Measurements from ENCODE around the gene FOLR1.

DNA sequence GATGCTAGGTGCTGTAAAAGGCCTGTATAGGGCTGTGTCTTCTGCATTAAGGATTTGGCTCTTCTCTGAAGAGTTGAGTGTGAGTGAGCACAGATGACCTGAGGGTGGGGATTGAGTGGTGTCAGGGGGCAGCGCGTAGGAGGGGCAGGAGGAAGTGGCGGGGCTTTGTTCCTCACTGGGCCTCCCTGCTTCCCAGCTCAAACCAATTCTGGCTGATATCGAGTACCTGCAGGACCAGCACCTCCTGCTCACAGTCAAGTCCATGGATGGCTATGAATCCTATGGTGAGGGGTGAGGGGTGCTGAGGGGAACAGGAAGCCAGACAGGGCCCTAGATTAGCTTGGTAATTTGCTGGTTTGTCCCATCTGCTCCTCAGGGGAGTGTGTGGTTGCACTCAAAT is 43.0 kb downstream of the FOLR1 start:
- no peak for TF ChIP-seq EZH2 (IDR thresholded peaks at IDR 0.05)
- no peak for TF ChIP-seq POLR2AphosphoS5 (IDR thresholded peaks at IDR 0.05; ENCODE audit: borderline replicate concordance, low read depth, low read length)
